ENCODE results near the gene KRI1.

KRI1 gene

DNA sequence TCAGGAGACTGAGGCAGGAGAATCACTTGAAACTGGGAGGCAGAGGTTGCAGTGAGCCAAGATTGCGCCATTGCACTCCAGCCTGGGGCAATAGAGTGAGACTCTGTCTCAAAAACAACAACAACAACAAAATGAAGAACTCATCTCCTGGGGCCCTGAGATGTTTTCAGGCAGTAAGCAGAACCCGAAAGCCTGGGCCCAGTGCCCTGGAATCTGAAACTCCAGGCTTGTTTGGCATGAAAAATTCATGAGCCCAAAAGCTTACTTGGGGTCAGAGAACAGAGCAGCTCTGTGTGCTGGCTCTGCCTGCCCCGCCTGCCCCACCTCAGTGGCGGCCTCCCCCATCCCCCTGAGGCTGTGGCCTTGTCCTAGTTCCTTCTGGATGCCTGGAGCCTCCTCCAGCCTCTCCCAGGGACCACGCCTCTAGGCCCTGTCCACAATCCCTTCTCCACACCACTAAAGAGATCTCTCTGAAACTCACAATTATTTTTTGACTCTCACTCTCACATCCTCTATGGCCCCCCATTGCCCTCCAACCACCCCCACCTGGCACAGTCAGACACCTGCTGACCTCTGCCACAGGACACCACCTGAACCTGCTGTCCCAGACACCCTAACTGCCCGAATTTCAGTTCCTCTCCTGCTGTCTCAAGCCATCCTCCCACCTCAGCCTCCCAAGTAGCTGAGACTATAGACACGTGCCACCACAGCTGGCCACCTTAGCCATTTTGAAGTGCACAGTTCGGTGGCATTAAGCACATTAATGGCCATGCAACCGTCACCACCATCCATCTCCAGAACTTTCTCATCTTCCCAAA is 28.2 kb upstream of the KRI1 start:
- no peak overlapping the region for H3K27ac ChIP-seq (ENCODE audit: low read depth, low read length)
- H3K9ac ChIP-seq (ENCODE audit: low read length) = no peak overlapping the region
- H4K20me1 ChIP-seq (ENCODE audit: low read depth, low read length) = no peaks in the 10 kb centered on the region
- H3K36me3 ChIP-seq (ENCODE audit: low read length) = no peaks in the 10 kb centered on the region
- no peaks in the 10 kb centered on the region for H3K9me2 ChIP-seq (replicated peaks; ENCODE audit: insufficient read depth, low read length)
- H3K4me3 ChIP-seq (ENCODE audit: insufficient read depth, low read length, poor library complexity, severe bottlenecking) = no peak overlapping the region
- no peaks in the 10 kb centered on the region for H3F3A ChIP-seq (ENCODE audit: insufficient read depth)
- no peaks in the 10 kb centered on the region for H3K79me2 ChIP-seq (ENCODE audit: insufficient read depth, low read length)
- H3K9me3 ChIP-seq (ENCODE audit: insufficient read depth, low read length) = no peaks in the 10 kb centered on the region
- no peak for TF ChIP-seq EZH2phosphoT487 (conservative IDR thresholded peaks at IDR 0.05; ENCODE audit: low read length)
- TF ChIP-seq, protein P1, sequence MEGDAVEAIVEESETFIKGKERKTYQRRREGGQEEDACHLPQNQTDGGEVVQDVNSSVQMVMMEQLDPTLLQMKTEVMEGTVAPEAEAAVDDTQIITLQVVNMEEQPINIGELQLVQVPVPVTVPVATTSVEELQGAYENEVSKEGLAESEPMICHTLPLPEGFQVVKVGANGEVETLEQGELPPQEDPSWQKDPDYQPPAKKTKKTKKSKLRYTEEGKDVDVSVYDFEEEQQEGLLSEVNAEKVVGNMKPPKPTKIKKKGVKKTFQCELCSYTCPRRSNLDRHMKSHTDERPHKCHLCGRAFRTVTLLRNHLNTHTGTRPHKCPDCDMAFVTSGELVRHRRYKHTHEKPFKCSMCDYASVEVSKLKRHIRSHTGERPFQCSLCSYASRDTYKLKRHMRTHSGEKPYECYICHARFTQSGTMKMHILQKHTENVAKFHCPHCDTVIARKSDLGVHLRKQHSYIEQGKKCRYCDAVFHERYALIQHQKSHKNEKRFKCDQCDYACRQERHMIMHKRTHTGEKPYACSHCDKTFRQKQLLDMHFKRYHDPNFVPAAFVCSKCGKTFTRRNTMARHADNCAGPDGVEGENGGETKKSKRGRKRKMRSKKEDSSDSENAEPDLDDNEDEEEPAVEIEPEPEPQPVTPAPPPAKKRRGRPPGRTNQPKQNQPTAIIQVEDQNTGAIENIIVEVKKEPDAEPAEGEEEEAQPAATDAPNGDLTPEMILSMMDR (IDR thresholded peaks at IDR 0.05; ENCODE audit: insufficient read depth, low read length, poor library complexity, severe bottlenecking) = no peak
- no peak overlapping the region for H3K4me2 ChIP-seq (ENCODE audit: low read depth, low read length, poor library complexity, severe bottlenecking)
- H3K27me3 ChIP-seq (ENCODE audit: low read length) = no peaks in the 10 kb centered on the region
- H2AFZ ChIP-seq (ENCODE audit: low read depth, low read length, severe bottlenecking) = no peak overlapping the region

DNA sequence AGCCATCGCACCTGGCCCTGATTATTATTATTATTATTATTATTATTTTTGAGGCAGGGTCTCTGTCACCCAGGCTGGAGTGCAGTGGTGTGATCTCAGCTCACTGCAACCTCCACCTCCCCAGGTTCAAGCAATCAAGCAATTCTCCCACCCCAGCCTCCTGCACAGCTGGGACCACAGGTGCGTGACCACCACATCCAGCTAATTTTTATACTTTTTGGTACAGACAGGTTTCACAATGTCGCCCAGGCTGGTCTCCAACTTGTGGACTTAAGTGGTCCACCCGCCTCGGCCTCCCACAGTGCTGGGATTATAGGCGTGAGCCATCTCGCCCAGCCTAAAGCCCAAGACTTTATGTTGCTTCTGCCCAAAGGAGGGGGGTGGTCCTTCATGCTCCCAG is 27.3 kb upstream of the KRI1 start:
- no peak overlapping the region for H3K4me3 ChIP-seq (ENCODE audit: insufficient read depth, low read length, poor library complexity, severe bottlenecking)

DNA sequence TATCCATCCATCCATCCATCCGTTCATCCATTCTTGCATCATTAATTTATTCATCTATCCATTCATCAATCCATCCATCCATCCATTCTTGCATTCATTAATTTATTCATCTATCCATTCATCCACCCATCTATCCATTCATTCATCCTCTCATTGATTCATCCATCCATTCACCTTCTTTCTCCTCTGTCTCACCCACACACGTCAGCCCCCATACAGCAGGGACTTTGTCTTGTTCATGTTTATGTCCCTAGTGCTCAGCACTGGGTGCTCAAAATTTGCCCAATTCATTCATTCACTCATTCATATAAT is 22.0 kb upstream of the KRI1 start:
- no peak overlapping the region for H3K27ac ChIP-seq (ENCODE audit: low read depth, low read length)
- no peak overlapping the region for H2AFZ ChIP-seq (ENCODE audit: low read depth, low read length, severe bottlenecking)
- no peak for TF ChIP-seq EZH2phosphoT487 (conservative IDR thresholded peaks at IDR 0.05; ENCODE audit: low read length)
- TF ChIP-seq, protein P1 (IDR thresholded peaks at IDR 0.05; ENCODE audit: insufficient read depth, low read length, poor library complexity, severe bottlenecking) = no peak
- no peak overlapping the region for H3K9ac ChIP-seq (ENCODE audit: low read length)
- H3K4me2 ChIP-seq (ENCODE audit: low read depth, low read length, poor library complexity, severe bottlenecking) = no peak overlapping the region
- H3K79me2 ChIP-seq (ENCODE audit: insufficient read depth, low read length) = no peaks in the 10 kb centered on the region
- no peaks in the 10 kb centered on the region for H3K27me3 ChIP-seq (ENCODE audit: low read length)
- no peaks in the 10 kb centered on the region for H4K20me1 ChIP-seq (ENCODE audit: low read depth, low read length)
- no peaks in the 10 kb centered on the region for H3K36me3 ChIP-seq (ENCODE audit: low read length)
- no peaks in the 10 kb centered on the region for H3K9me2 ChIP-seq (replicated peaks; ENCODE audit: insufficient read depth, low read length)
- no peak overlapping the region for H3K4me3 ChIP-seq (ENCODE audit: insufficient read depth, low read length, poor library complexity, severe bottlenecking)
- no peaks in the 10 kb centered on the region for H3F3A ChIP-seq (ENCODE audit: insufficient read depth)
- no peaks in the 10 kb centered on the region for H3K9me3 ChIP-seq (ENCODE audit: insufficient read depth, low read length)

More for the DNA sequence above, 27.3 kb upstream of the KRI1 start:
- H3F3A ChIP-seq (ENCODE audit: insufficient read depth) = no peaks in the 10 kb centered on the region
- no peak overlapping the region for H2AFZ ChIP-seq (ENCODE audit: low read depth, low read length, severe bottlenecking)
- H4K20me1 ChIP-seq (ENCODE audit: low read depth, low read length) = no peaks in the 10 kb centered on the region
- no peaks in the 10 kb centered on the region for H3K9me3 ChIP-seq (ENCODE audit: insufficient read depth, low read length)
- H3K36me3 ChIP-seq (ENCODE audit: low read length) = no peaks in the 10 kb centered on the region
- H3K79me2 ChIP-seq (ENCODE audit: insufficient read depth, low read length) = no peaks in the 10 kb centered on the region
- TF ChIP-seq, protein P1 (IDR thresholded peaks at IDR 0.05; ENCODE audit: insufficient read depth, low read length, poor library complexity, severe bottlenecking) = no peak
- TF ChIP-seq EZH2phosphoT487 (conservative IDR thresholded peaks at IDR 0.05; ENCODE audit: low read length) = no peak
- H3K4me2 ChIP-seq (ENCODE audit: low read depth, low read length, poor library complexity, severe bottlenecking) = no peak overlapping the region
- no peaks in the 10 kb centered on the region for H3K9me2 ChIP-seq (replicated peaks; ENCODE audit: insufficient read depth, low read length)
- no peaks in the 10 kb centered on the region for H3K27me3 ChIP-seq (ENCODE audit: low read length)
- H3K27ac ChIP-seq (ENCODE audit: low read depth, low read length) = no peak overlapping the region
- H3K9ac ChIP-seq (ENCODE audit: low read length) = no peak overlapping the region
